H1 (cell line): ENCODE results near the gene PLK1. TPM values are rescaled to one million over a fixed set of nuclear protein-coding genes. Genes with fewer than 3 reads are reported as not detected.

Source experiments
- CTCF ChIA-PET: fragments of 300-600 bp; sonication (Branson Sonifier 250); formaldehyde crosslinking; loops from one replicate; lab custom pipeline; 2021; ENCODE audit not compliant: partially characterized antibody; lab: Charles Lee
- POLR2A ChIA-PET: fragments of 300-600 bp; sonication (Branson Sonifier 250); formaldehyde crosslinking; loops from one replicate; lab custom pipeline; 2021; ENCODE audit warnings: inconsistent platforms; ENCODE audit not compliant: partially characterized antibody; lab: Charles Lee
- DNase-seq, 2 experiments: peaks; one replicate each; pipeline versions ENCODE4 v3.0.0 to v3.0.0-alpha.2; 2010 to 2022; ENCODE audit warnings: low spot score in 2 of 2, low read depth in 1 of 2, mixed read lengths in 1 of 2
- FAIRE-seq: peaks from 2 replicates; lab custom pipeline; 2011; peaks lifted over from hg19 to GRCh38; lab: Jason Lieb, UNC
- H2AFZ ChIP-seq: 2 replicates; pipeline ENCODE4 v1.8.1; 2012; ENCODE audit warnings: low read length, inconsistent platforms
- H2AK5ac ChIP-seq: 2 replicates; pipeline ENCODE4 v1.6.1; 2013; ENCODE audit warnings: low read depth, low read length
- H2BK120ac ChIP-seq: replicated peaks from 2 replicates; pipeline ENCODE3; 2013; ENCODE audit warnings: low read depth, low read length, inconsistent platforms
- H2BK12ac ChIP-seq: 2 replicates; pipeline ENCODE4 v1.6.1; 2013; ENCODE audit warnings: low read depth, low read length
- H2BK15ac ChIP-seq: 2 replicates; pipeline ENCODE4 v1.6.1; 2013; ENCODE audit warnings: low read length
- H2BK20ac ChIP-seq: 2 replicates; pipeline ENCODE4 v1.6.1; 2013; ENCODE audit warnings: low read length
- H2BK5ac ChIP-seq: 2 replicates; pipeline ENCODE4 v1.6.1; 2013; ENCODE audit warnings: low read depth, low read length
- H3K14ac ChIP-seq: 2 replicates; pipeline ENCODE4 v1.6.1; 2013; ENCODE audit warnings: inconsistent platforms; ENCODE audit not compliant: insufficient read length
- H3K18ac ChIP-seq: 2 replicates; pipeline ENCODE4 v1.6.1; 2013; ENCODE audit warnings: low read length; ENCODE audit errors: extremely low read depth
- H3K23ac ChIP-seq: 2 replicates; pipeline ENCODE4 v1.6.1; 2013; ENCODE audit warnings: inconsistent platforms; ENCODE audit not compliant: insufficient read length
- H3K23me2 ChIP-seq: 2 replicates; pipeline ENCODE4 v1.6.1; 2013; ENCODE audit warnings: low read depth, low read length
- H3K27ac ChIP-seq: 2 replicates; pipeline ENCODE4 v1.6.1; 2011; ENCODE audit warnings: low read depth, low read length, inconsistent platforms
- H3K27me3 ChIP-seq, 4 experiments: replicated peaks in 1 of 4; 1 replicate in 1 of 4; 2 replicates in 3 of 4; pipeline versions ENCODE4 v1.6.1 to v1.8.1; 2011 to 2013; ENCODE audit warnings: low read length in 3 of 4, mild to moderate bottlenecking in 3 of 4, inconsistent platforms in 2 of 4, mixed read lengths in 2 of 4, moderate library complexity in 1 of 4; ENCODE audit not compliant: control insufficient read depth in 3 of 4, insufficient read depth in 3 of 4; ENCODE audit errors: extremely low read depth in 1 of 4
- H3K36me3 ChIP-seq, 4 experiments: 2 replicates each; pipeline versions ENCODE4 v1.6.1 to v1.8.1; 2011 to 2013; ENCODE audit warnings: mild to moderate bottlenecking in 4 of 4, low read length in 3 of 4, moderate library complexity in 2 of 4, control low read depth in 1 of 4, inconsistent platforms in 1 of 4; ENCODE audit not compliant: insufficient read depth in 4 of 4, control insufficient read depth in 2 of 4
- H3K4ac ChIP-seq: replicated peaks from 2 replicates; pipeline ENCODE3; 2013; ENCODE audit warnings: low read length, low read depth, mixed read lengths, inconsistent platforms; ENCODE audit not compliant: insufficient read length
- H3K4me1 ChIP-seq, 4 experiments: replicated peaks in 1 of 4; 1 replicate in 1 of 4; 2 replicates in 3 of 4; pipeline versions ENCODE4 v1.6.1 to v1.8.1; 2011 to 2013; ENCODE audit warnings: low read length in 3 of 4, inconsistent platforms in 2 of 4, mixed read lengths in 1 of 4; ENCODE audit not compliant: insufficient read depth in 4 of 4, control insufficient read depth in 3 of 4
- H3K4me2 ChIP-seq, 2 experiments: 2 replicates each; pipeline versions ENCODE4 v1.6.1 to v1.8.1; 2011 to 2013; ENCODE audit warnings: low read depth in 2 of 2, low read length in 2 of 2, control low read depth in 1 of 2, inconsistent platforms in 1 of 2, mild to moderate bottlenecking in 1 of 2; ENCODE audit not compliant: insufficient read depth in 1 of 2
- H3K4me3 ChIP-seq, 4 experiments: fragments of 200-600, 300-600 bp in 1 of 4; sonication (generic), shearing (Covaris generic), sonication (Bioruptor Twin) in 1 of 4; 2 replicates each; pipeline versions ENCODE4 v1.5.1 to v1.8.1; 2011 to 2016; ENCODE audit warnings: low read length in 4 of 4, low read depth in 3 of 4, control low read depth in 2 of 4, inconsistent platforms in 2 of 4, mild to moderate bottlenecking in 2 of 4, mixed read lengths in 1 of 4, moderate library complexity in 1 of 4; ENCODE audit not compliant: insufficient read depth in 2 of 4; ENCODE audit errors: extremely low read depth in 1 of 4
- H3K56ac ChIP-seq: replicated peaks from 2 replicates; pipeline ENCODE3; 2013; ENCODE audit warnings: low read depth, mild to moderate bottlenecking, mixed read lengths, low read length, inconsistent platforms; ENCODE audit not compliant: insufficient read length
- H3K79me1 ChIP-seq: 2 replicates; pipeline ENCODE4 v1.6.1; 2013; ENCODE audit warnings: low read depth, low read length, control low read depth
- H3K79me2 ChIP-seq, 2 experiments: 2 replicates each; pipeline versions ENCODE4 v1.6.1 to v1.8.1; 2012 to 2013; ENCODE audit warnings: low read length in 2 of 2, mild to moderate bottlenecking in 2 of 2, inconsistent platforms in 1 of 2; ENCODE audit not compliant: insufficient read depth in 2 of 2, control insufficient read depth in 1 of 2
- H3K9ac ChIP-seq, 4 experiments: replicated peaks in 1 of 4; 1 replicate in 1 of 4; 2 replicates in 3 of 4; pipeline versions ENCODE4 v1.6.1 to v1.8.1; 2011 to 2013; ENCODE audit warnings: low read depth in 3 of 4, low read length in 3 of 4, control low read depth in 2 of 4, mild to moderate bottlenecking in 2 of 4, moderate library complexity in 2 of 4, inconsistent platforms in 1 of 4; ENCODE audit errors: extremely low read depth in 1 of 4
- H3K9me3 ChIP-seq, 2 experiments: 2 replicates each; pipeline versions ENCODE4 v1.6.1 to v1.8.1; 2012 to 2013; ENCODE audit warnings: mild to moderate bottlenecking in 2 of 2, moderate library complexity in 2 of 2, control low read depth in 1 of 2, inconsistent platforms in 1 of 2, low read depth in 1 of 2, low read length in 1 of 2, mixed read lengths in 1 of 2; ENCODE audit not compliant: insufficient read depth in 2 of 2
- H4K20me1 ChIP-seq, 2 experiments: replicated peaks in 1 of 2; 2 replicates each; pipeline versions ENCODE3 to v1.8.1; 2011 to 2013; ENCODE audit warnings: inconsistent platforms in 2 of 2, low read length in 2 of 2, mild to moderate bottlenecking in 1 of 2; ENCODE audit not compliant: insufficient read depth in 2 of 2, control insufficient read depth in 1 of 2
- H4K5ac ChIP-seq: 2 replicates; pipeline ENCODE4 v1.6.1; 2013; ENCODE audit warnings: low read length, low read depth, mixed read lengths, inconsistent platforms; ENCODE audit not compliant: insufficient read length
- H4K8ac ChIP-seq: 2 replicates; pipeline ENCODE4 v1.8.0; 2013; ENCODE audit warnings: mild to moderate bottlenecking, moderate library complexity, low read length, inconsistent platforms; ENCODE audit not compliant: insufficient read depth; ENCODE audit errors: extremely low read depth
- H4K91ac ChIP-seq: replicated peaks from 2 replicates; pipeline ENCODE3; 2013; ENCODE audit warnings: low read length, mixed read lengths, inconsistent platforms; ENCODE audit not compliant: insufficient read length
- SP2 ChIP-seq: IDR thresholded peaks from 2 replicates; pipeline ENCODE4 v1.6.1; 2012; ENCODE audit warnings: mild to moderate bottlenecking, low read length, inconsistent platforms
- WGBS, 2 experiments: shearing (Covaris generic) in 1 of 2; methylation state at CpG; one replicate each; pipeline versions ENCODE4 v1.1.6 to v1.1.7; 2013 to 2015; ENCODE audit warnings: low lambda C conversion rate in 2 of 2, mixed read lengths in 2 of 2, inconsistent platforms in 1 of 2, low coverage in 1 of 2, missing lambda C conversion rate in 1 of 2; ENCODE audit not compliant: insufficient replicate concordance in 2 of 2, insufficient coverage in 1 of 2, insufficient read length in 1 of 2; ENCODE audit errors: extremely low coverage in 1 of 2, missing lambda C conversion rate in 1 of 2; 5-methylcytosine and 5-hydroxymethylcytosine counted together
- polyA plus RNA-seq, 7 experiments: library from polyadenylated mRNA; depleted of rRNA in 3 of 7; stranded (reverse) in 5 of 7; unstranded in 2 of 7; fragments of >200 nt in 5 of 7; fragments of 200-250 nt in 2 of 7; gene quantifications; 1 replicate in 5 of 7; 2 replicates in 1 of 7; 4 replicates in 1 of 7; pipeline versions ENCODE4 v1.2.1 to v1.2.3, GENCODE V29; 2011 to 2013; ENCODE audit warnings: missing spikeins in 2 of 7, mixed read lengths in 2 of 7
- total RNA-seq: library from RNA; stranded (reverse); fragmentation: NEBNext Ultra II Directional; extraction: Animal tissue kit (Norgen Biotek cat#: 25700); gene quantifications from 2 replicates; pipeline ENCODE4 v1.2.1, GENCODE V29; 2021

The PLK1 gene
- total and polyA plus RNA-seq, 2 of the 8 experiments (the other 6 are each of a cell fraction or from before 2014, with no cell fraction given) = 127 to 139 TPM

DNA sequence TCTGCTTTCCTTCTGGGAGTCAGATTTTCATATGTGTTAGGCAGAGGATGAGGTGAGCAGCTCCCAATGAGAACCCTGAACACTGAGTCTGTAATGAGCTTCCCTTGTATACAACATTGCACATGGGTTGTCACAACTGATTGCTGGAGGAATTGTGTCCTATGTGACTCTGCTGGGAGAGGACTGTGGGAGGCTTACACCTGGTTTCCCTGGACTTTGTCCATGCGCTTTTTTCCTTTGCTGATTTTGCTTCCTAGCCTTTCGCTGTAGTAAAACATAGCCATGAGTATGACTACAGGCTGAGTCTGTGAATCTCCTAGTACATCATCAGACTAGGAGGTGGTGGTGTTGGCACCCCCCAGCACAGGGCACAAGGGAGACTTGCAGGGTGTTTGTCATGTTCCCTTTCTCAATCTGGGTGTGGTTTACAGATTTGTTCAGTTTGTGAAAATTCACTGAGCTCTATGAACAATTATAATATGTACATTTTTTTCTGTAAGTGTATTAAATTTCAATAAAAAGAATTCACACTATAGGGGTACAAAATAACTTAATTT, 1.7 kb upstream of the PLK1 start:
- H3K79me2 ChIP-seq = peaks cover 16 to 31% of the 10 kb centered on the region in 2 experiments
- no peak overlapping the region for H2BK5ac ChIP-seq
- H3K4me1 ChIP-seq = peaks cover 2 to 8% (median 7%) of the 10 kb centered on the region in 4 experiments; a peak in 4 of 7 replicates
- no peak overlapping the region for H2BK12ac ChIP-seq
- 96% methylated on average over 2 of the region's 2 CpGs; no CpG with 5 or more reads in 1 of the 2 experiments for WGBS, 2 experiments
- H4K5ac ChIP-seq = no peak overlapping the region
- FAIRE-seq (no peak), DNase-seq (no peak)
- no peak overlapping the region for H3K9ac ChIP-seq
- H4K8ac ChIP-seq = no peak overlapping the region
- H3K36me3 ChIP-seq = peaks cover 14 to 21% (median 18%) of the 10 kb centered on the region in 4 experiments
- no peak overlapping the region for H2AK5ac ChIP-seq
- H4K20me1 ChIP-seq = peaks cover 2 to 10% of the 10 kb centered on the region in 2 experiments
- no peak overlapping the region for H4K91ac ChIP-seq
- H3K4me2 ChIP-seq = no peak overlapping the region
- no peak overlapping the region for H2BK120ac ChIP-seq
- H3K79me1 ChIP-seq = peaks cover 12% of the 10 kb centered on the region
- H3K4me3 ChIP-seq = no peak overlapping the region
- no peak overlapping the region for H3K4ac ChIP-seq
- POLR2A ChIA-PET = interaction anchor here (0.8 to 13.1 kb wide), 8 partner anchors 9 to 53 kb away, joined by 3 to 230 read pairs (median 4); partner anchors contain the start of genes DCTN5 and PALB2
- no peak overlapping the region for H3K27ac ChIP-seq
- H3K18ac ChIP-seq = no peak overlapping the region
- no peak overlapping the region for H3K14ac ChIP-seq
- H2BK15ac ChIP-seq = no peak overlapping the region
- H3K56ac ChIP-seq = no peak overlapping the region
- H2AFZ ChIP-seq = no peak overlapping the region
- no peak overlapping the region for H2BK20ac ChIP-seq
- no peaks in the 10 kb centered on the region for H3K9me3 ChIP-seq
- H3K23ac ChIP-seq = no peak overlapping the region
- no peak for TF ChIP-seq SP2
- no peaks in the 10 kb centered on the region for H3K27me3 ChIP-seq
- H3K23me2 ChIP-seq = peaks cover 11% of the 10 kb centered on the region; the same call in 1 of the 2 replicates
- CTCF ChIA-PET = interaction anchor here (0.6 to 4.7 kb wide), 9 partner anchors 7 to 1978 kb away, joined by 3 to 43 read pairs (median 5); no protein-coding TSS in a partner anchor
